OCI-LY7 (cell line): ENCODE results near the gene SNAP47.

Experiments
- EZH2phosphoT487 ChIP-seq: fragments of 200-600 bp; sonication (generic); IDR thresholded peaks from 2 replicates; pipeline ENCODE4 v1.6.1; 2018; ENCODE audit warnings: low read depth, borderline replicate concordance, mild to moderate bottlenecking, mixed run types, antibody characterized with exemption, low read length, moderate library complexity, mixed read lengths
- TF ChIP-seq, protein P1 (sequence below): fragments of 200-600 bp; sonication (generic); conservative IDR thresholded peaks from 2 replicates; pipeline ENCODE4 v1.5.1; 2014; ENCODE audit warnings: mild to moderate bottlenecking, antibody characterized with exemption, low read length, moderate library complexity, mixed read lengths

DNA sequence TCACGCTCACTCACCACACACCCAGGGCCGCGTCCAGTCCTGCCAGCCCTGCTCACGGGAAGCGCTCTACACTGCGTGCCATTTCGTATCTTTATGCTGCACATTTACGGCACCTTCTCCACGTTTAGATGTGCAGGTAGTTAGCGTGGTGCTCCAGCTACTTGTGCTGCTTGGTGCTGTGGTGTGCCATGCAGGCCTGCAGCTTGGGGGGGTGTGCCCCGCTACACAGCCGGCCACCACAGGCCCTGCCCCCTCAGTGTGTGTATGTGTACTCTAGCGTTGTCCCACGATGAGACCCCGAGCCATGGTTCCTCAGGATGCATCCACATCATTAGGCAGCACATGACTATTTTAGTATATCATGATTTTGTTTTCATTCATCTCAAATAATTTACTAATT lies 38.3 kb downstream of the SNAP47 start:
- TF ChIP-seq, protein P1, sequence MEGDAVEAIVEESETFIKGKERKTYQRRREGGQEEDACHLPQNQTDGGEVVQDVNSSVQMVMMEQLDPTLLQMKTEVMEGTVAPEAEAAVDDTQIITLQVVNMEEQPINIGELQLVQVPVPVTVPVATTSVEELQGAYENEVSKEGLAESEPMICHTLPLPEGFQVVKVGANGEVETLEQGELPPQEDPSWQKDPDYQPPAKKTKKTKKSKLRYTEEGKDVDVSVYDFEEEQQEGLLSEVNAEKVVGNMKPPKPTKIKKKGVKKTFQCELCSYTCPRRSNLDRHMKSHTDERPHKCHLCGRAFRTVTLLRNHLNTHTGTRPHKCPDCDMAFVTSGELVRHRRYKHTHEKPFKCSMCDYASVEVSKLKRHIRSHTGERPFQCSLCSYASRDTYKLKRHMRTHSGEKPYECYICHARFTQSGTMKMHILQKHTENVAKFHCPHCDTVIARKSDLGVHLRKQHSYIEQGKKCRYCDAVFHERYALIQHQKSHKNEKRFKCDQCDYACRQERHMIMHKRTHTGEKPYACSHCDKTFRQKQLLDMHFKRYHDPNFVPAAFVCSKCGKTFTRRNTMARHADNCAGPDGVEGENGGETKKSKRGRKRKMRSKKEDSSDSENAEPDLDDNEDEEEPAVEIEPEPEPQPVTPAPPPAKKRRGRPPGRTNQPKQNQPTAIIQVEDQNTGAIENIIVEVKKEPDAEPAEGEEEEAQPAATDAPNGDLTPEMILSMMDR: no peak
- no peak for TF ChIP-seq EZH2phosphoT487
